T-helper 1 cell treated with Interleukin-12 subunit alpha and Interleukin-12 subunit beta and Interleukin-4 antibody, amounts not matched to agents 30 ng/mL and 1 ng/mL, for 36 hours (primary cell): Measurements from ENCODE around the gene REM2. TPM values are rescaled to one million over a fixed set of nuclear protein-coding genes. Genes with fewer than 3 reads are reported as not detected.

ENCODE experiments used
- intact Hi-C: fragments of 100-400 bp; cut with micrococcal nuclease; formaldehyde crosslinking; loops from one replicate; pipeline ENCODE4 v1.15.1; 2024
- total RNA-seq: library from RNA; stranded (reverse); gene quantifications from 2 replicates; pipeline ENCODE4 v1.2.3, GENCODE V29; 2022

The REM2 gene
- total RNA-seq, 1 donor from 2014 or later: 0.51 TPM

DNA sequence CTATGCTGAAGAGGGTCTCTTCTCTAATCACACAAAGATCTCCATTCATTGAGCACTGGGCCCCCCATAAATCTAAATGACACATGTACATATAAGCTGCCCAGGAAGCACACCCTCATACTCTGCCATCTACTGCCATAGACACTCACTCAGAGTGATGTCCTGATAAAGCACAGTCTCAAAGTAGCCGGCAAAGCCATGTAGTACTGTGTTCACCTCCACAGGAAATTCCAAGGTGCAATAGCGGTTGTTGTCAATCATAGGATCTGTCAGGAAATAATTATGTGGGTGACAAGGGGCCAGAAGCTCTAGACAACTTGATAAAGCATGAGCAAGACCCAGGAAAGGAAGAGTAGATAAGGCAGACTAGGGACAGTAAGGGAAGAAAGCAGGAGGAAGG, 39.3 kb downstream of the REM2 start:
- intact Hi-C loops: loop anchor here (10.0 kb wide), 1 partner anchor 1537 kb away; the partner anchor contains the start of gene SUPT16H

DNA sequence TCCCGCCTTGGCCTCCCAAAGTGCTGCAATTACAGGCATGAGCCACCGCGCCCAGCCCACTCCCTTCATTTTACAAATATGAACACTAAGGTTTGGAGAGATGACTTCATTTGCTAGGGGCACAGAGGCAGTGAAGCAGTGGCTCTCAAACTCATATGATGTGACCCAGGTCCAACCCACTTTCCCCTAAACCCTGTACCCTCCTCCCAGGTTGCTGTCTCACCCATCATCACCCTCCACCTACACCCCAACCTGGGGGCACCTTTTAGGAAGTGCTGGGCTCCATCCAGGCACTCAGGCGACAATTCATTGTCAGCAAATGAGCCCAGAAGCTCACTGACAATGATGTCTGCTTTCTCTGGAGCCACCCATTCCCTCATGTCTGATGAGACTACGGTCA, 40.7 kb downstream of the REM2 start:
- intact Hi-C loops: loop anchor here (10.0 kb wide), 1 partner anchor 1539 kb away; the partner anchor contains the start of gene SUPT16H

DNA sequence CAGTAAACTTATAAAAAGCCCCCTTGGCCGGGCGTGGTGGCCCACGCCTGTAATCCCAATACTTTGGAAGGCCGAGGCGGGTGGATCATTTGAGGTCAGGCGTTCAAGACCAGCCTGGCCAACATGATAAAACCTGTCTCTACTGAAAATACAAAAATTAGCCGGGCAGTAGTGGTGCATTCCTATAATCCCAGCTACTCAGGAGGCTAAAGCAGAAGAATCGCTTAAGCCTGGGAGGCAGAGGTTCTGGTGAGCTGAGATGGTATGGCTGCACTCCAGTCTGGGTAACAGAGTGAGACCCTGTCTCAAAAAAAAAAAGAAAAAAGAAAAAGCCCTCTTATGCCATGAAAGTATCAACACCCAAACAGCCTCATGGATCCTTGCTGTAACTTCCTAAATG, 42.5 kb downstream of the REM2 start:
- intact Hi-C loops: loop anchor here (10.0 kb wide), 1 partner anchor 1541 kb away; the partner anchor contains the start of gene SUPT16H

DNA sequence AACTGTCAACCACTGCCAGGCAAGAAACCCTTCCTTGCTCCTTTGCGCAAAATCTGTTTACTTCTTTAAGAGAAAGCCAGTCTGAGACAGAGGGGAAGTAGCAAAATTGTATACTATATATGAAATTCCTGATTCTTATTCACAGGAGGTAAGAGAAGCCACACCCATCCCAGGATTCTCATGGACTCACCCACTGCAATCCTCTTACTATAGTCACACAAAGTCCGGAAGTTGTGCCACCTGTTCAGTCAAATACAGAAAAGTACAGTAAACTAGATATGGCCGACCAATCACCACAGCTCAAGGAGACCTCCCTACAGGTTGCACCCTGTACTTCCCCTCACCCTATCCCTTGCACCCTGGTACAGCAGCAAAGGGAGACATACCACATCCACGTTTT, 43.3 kb downstream of the REM2 start:
- intact Hi-C loops: loop anchor here (10.0 kb wide), 1 partner anchor 1542 kb away; the partner anchor contains the start of gene SUPT16H

DNA sequence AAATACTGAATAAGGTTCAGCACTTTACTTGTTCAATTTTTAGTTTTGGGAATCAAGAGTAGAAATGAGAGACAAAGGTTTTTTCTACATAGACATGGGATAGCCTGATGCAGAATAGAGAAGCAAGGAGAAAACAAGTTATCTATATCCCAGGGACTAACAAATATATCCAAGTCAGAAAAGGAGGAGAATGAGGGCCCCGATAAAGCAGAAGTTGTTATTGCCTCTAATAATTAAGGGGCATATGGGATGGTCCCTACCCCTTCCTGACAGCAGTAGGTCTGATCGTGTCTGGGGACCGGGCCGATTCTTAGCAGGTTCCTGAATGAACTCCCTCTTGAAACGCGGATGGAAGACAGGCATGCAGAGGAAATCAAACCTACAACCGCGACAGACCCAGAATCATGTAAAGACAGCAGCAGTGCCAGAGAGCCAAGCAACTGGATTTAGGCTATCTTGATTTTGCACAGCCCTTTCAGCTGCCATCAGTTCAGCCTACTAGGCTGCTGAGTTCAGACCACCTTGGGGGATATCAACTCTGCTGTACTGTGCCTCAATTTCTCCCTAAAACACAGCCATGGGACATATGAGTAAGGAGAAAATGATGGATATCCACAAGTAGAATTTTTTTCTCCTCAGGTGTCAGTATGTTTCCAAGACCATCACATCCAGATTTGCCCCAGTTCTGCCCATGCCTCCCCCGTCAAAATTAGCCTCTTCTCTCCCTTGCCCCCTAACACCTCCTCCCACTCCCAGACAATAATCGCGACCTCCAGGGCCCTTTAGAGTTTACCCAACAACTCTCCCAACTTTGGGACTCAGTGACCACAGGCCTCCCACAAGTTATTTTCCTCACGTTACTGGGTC, 45.4 kb downstream of the REM2 start:
- intact Hi-C loops: loop anchor here (1.0 to 10.0 kb wide), 15 partner anchors 9 to 1544 kb away; partner anchors contain the start of genes ACIN1, C14orf119, DAD1 and DCAF11

DNA sequence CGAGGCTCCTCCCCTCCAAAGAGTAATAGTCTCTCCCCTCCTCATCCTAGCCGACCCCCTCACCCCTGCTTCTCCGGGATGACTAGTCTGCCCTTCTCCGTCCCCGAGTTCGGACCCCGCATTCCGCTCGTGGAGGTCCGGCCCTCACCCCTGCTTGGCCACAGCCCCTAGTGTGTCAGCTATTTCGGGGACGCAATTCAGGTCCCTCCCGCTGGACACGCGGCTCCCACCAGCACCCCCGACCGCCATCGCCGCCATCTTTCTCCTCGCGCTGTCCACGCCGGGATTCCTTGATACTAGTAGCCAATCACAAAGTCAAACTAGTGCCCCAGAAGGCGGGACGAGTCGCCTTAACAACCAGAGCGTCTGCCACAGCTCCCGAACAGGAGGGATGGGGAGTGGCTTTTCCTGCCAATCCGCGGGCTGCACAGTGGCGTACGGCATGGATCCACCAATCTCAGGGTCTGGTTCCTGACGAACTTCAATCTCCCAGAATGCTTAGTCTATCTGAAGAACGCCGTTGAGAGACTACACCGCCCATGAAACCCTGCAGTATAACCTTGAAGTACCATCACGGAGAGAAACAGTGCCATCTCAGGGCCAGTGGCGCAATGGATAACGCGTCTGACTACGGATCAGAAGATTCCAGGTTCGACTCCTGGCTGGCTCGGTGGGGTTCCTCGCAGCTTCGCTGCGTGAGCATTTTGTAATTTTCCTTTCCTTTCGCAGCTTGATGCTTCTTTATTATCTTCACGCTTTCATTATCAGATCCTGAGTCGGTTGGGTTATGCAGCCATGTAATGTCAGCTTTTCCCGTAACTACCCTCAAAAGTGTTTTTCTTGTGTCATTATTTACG, 46.3 kb downstream of the REM2 start, which contains the start of gene PRMT5:
Gene PRMT5, minus strand, starts transcription at position 273 of the 857 bp plus-strand sequence. Its CDS starts 15 bp downstream, at position 258.
- intact Hi-C loops: loop anchor here (1.0 to 10.0 kb wide), 15 partner anchors 10 to 1545 kb away; partner anchors contain the start of genes ACIN1, C14orf119, DAD1 and DCAF11

DNA sequence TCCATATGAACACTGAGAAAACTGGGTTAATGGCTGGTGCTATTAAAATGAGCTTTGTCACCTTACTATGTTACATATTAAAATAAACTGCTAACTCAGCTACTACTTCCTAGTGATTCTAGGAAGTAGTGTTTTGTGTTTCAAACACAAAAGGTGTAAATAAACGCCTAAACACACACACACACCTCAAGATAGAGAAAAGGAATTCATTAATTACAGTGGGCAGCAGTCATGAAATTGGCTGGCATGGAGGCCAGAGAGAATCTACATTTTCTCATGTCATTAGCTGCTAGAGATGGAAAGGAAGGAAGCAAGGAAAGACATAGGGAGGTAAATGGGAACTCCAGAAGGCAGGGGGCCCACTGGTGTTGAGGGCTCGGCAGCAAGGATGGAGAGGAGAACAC, 46.9 kb downstream of the REM2 start:
- intact Hi-C loops: loop anchor here (1.0 to 10.0 kb wide), 16 partner anchors 11 to 1545 kb away; partner anchors contain the start of genes ACIN1, C14orf119, DAD1 and DCAF11

DNA sequence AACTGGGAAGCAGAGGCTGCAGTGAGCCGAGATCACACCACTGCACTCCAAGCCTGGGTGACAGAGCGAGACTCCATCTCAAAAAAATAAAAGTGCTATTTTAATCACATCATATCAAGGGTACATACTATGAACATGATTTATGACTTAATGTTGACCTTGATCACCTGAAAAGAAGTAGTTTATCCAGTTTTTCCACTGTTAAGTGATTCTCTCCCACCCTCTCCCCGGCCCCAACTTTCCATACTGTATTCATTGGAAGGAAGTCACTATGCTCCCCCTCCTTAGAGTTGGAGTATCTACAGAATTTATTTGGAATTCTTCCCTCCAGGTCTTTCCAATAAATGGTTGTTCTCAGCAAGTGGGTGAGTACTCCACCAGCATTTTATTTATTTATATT, 49.1 kb downstream of the REM2 start:
- intact Hi-C loops: no loop called here

DNA sequence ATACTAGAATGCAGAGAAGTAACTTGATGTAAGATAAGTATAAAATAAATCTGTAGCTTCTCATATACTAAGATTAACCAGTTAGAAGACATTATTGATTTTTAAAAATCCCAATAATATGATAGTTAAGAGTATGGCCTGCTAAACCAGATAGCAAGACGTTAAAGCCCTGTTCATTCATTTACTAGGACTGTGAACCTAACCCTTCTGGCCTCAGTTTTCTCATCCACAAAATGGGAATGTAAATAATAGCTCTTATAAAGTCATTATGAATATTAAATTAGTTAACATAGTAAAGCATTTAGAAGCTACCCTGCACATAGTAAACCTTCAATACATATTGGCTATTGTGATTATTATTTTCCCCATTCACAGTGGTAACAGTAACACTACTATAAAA, 52.1 kb downstream of the REM2 start:
- intact Hi-C loops: no loop called here

Other genes with a start within 250 kb of the REM2 start
- gene OR6J1, start 238.9 kb upstream of the REM2 start, total RNA-seq: not detected in 2 replicates
- gene OXA1L, start 116.5 kb upstream of the REM2 start, total RNA-seq: 119 and 120 TPM in 2 replicates
- gene SLC7A7, start 67.8 kb upstream of the REM2 start, total RNA-seq: 0.54 TPM in 1 of 2 replicates, not detected in the other
- gene MRPL52, start 53.3 kb upstream of the REM2 start, total RNA-seq: 136 and 138 TPM in 2 replicates
- 2.1 and 3.2 TPM in 2 replicates for gene MMP14, start 46.6 kb upstream of the REM2 start, total RNA-seq
- gene LRP10, start 11.5 kb upstream of the REM2 start, total RNA-seq: 78.4 and 82.0 TPM in 2 replicates
- gene RBM23, start 35.9 kb downstream of the REM2 start, total RNA-seq: 95.9 and 98.9 TPM in 2 replicates
- 80.5 and 88.4 TPM in 2 replicates for gene PRMT5, start 46.2 kb downstream of the REM2 start, total RNA-seq
- 38.0 and 45.4 TPM in 2 replicates for gene HAUS4, start 73.9 kb downstream of the REM2 start, total RNA-seq
- 0.74 and 1.9 TPM in 2 replicates for gene AJUBA, start 99.3 kb downstream of the REM2 start, total RNA-seq
- gene C14orf93, start 126.9 kb downstream of the REM2 start, total RNA-seq: 9.3 and 10.1 TPM in 2 replicates
- 73.1 and 73.6 TPM in 2 replicates for gene PSMB5, start 151.7 kb downstream of the REM2 start, total RNA-seq
- gene PSMB11, start 159.0 kb downstream of the REM2 start, total RNA-seq: not detected in 2 replicates
- 2.0 and 2.2 TPM in 2 replicates for gene CDH24, start 174.3 kb downstream of the REM2 start, total RNA-seq
- 219 and 223 TPM in 2 replicates for gene ACIN1, start 211.9 kb downstream of the REM2 start, total RNA-seq
- gene C14orf119, start 212.3 kb downstream of the REM2 start, total RNA-seq: 47.7 and 50.3 TPM in 2 replicates
- gene CIROP, start 221.8 kb downstream of the REM2 start, total RNA-seq: not detected in 2 replicates
- gene CEBPE, start 236.0 kb downstream of the REM2 start, total RNA-seq: 0.34 TPM in 1 of 2 replicates, not detected in the other